HEK293 (cell line): ENCODE results near the gene PFDN1.
A peak's percentile ranks its signal among the peaks of the same experiment; 100 is the strongest.

Experiments
- CTCF ChIA-PET: fragments of 350-600 bp; formaldehyde crosslinking; extraction: SDS; loops from one replicate; lab custom pipeline; 2021; ENCODE audit warnings: antibody characterized with exemption; lab: Yijun Ruan, JAX
- POLR2A ChIA-PET: fragments of 300-600 bp; formaldehyde crosslinking; extraction: SDS; loops from one replicate; lab custom pipeline; 2020; ENCODE audit warnings: antibody characterized with exemption, inconsistent platforms; lab: Yijun Ruan, JAX
- H3K27ac ChIP-seq: fragments of 200-500 bp; sonication (Bioruptor generic); 2 replicates; pipeline ENCODE4 v1.5.1; 2014; ENCODE audit warnings: low read depth, low read length, control low read depth, inconsistent platforms; ENCODE audit errors: extremely low read depth
- H3K36me3 ChIP-seq, 2 experiments: fragments of 200-500 bp in 1 of 2; sonication (Bioruptor generic) in 1 of 2; 1 replicate in 1 of 2; 2 replicates in 1 of 2; pipeline ENCODE4 v1.5.1; 2014 to 2017; ENCODE audit warnings: inconsistent platforms in 2 of 2, low read length in 2 of 2; ENCODE audit not compliant: control insufficient read depth in 2 of 2, insufficient read depth in 1 of 2
- H3K4me1 ChIP-seq: fragments of 200-500 bp; sonication (Bioruptor generic); 2 replicates; pipeline ENCODE4 v1.5.1; 2014; ENCODE audit warnings: mild to moderate bottlenecking, low read length, inconsistent platforms; ENCODE audit not compliant: control insufficient read depth, insufficient read depth
- H3K4me3 ChIP-seq: 2 replicates; pipeline ENCODE4 v1.5.1; 2011; ENCODE audit warnings: low read depth, mild to moderate bottlenecking, control low read depth, low read length, moderate library complexity
- H3K9me3 ChIP-seq: fragments of 200-500 bp; sonication (Bioruptor generic); 2 replicates; pipeline ENCODE4 v1.5.1; 2014; ENCODE audit warnings: low read depth, low read length, inconsistent platforms; ENCODE audit not compliant: control insufficient read depth, insufficient read depth
- HOXA7 ChIP-seq: sonication (generic); formaldehyde crosslinking; IDR thresholded peaks from 2 replicates; pipeline ENCODE4 v1.8.1; 2022; ENCODE audit warnings: missing genetic modification reagents, borderline replicate concordance
- KLF1 ChIP-seq: fragments of 450-650 bp; formaldehyde crosslinking; IDR thresholded peaks from 2 replicates; pipeline ENCODE4 v1.5.1; 2016; ENCODE audit warnings: missing biosample characterization, missing genetic modification characterization
- KLF7 ChIP-seq: fragments of 450-650 bp; formaldehyde crosslinking; IDR thresholded peaks from 2 replicates; pipeline ENCODE4 v1.5.1; 2016; ENCODE audit warnings: missing biosample characterization, missing genetic modification characterization, borderline replicate concordance
- KLF8 ChIP-seq: fragments of 450-650 bp; formaldehyde crosslinking; IDR thresholded peaks from 2 replicates; pipeline ENCODE4 v1.5.1; 2016; ENCODE audit warnings: missing biosample characterization, missing genetic modification characterization
- REPIN1 ChIP-seq: fragments of 450-650 bp; formaldehyde crosslinking; IDR thresholded peaks from 2 replicates; pipeline ENCODE4 v1.5.1; 2017; ENCODE audit warnings: missing biosample characterization, missing genetic modification characterization, low read depth
- SCRT2 ChIP-seq: fragments of 450-650 bp; formaldehyde crosslinking; IDR thresholded peaks from 2 replicates; pipeline ENCODE4 v1.5.1; 2016; ENCODE audit warnings: missing biosample characterization, missing genetic modification characterization
- TSHZ1 ChIP-seq: fragments of 450-650 bp; formaldehyde crosslinking; IDR thresholded peaks from 2 replicates; pipeline ENCODE4 v1.5.1; 2016; ENCODE audit warnings: missing biosample characterization, missing genetic modification characterization, borderline replicate concordance
- ZBTB10 ChIP-seq: fragments of 450-650 bp; formaldehyde crosslinking; IDR thresholded peaks from 2 replicates; pipeline ENCODE4 v1.5.1; 2016; ENCODE audit warnings: missing biosample characterization, missing genetic modification characterization
- ZBTB20 ChIP-seq: fragments of 450-650 bp; formaldehyde crosslinking; IDR thresholded peaks from 2 replicates; pipeline ENCODE4 v1.5.1; 2016; ENCODE audit warnings: missing biosample characterization, missing genetic modification characterization
- ZBTB8A ChIP-seq: fragments of 450-650 bp; formaldehyde crosslinking; IDR thresholded peaks from 2 replicates; pipeline ENCODE4 v1.5.1; 2016; ENCODE audit warnings: missing biosample characterization, missing genetic modification characterization
- ZFHX2 ChIP-seq: fragments of 450-650 bp; formaldehyde crosslinking; conservative IDR thresholded peaks from 2 replicates; pipeline ENCODE4 v1.5.1; 2016; ENCODE audit warnings: missing biosample characterization, missing genetic modification characterization
- ZIC2 ChIP-seq: fragments of 450-650 bp; formaldehyde crosslinking; IDR thresholded peaks from 2 replicates; pipeline ENCODE4 v1.5.1; 2016; ENCODE audit warnings: missing biosample characterization, missing genetic modification characterization
- ZNF146 ChIP-seq: fragments of 450-650 bp; formaldehyde crosslinking; IDR thresholded peaks from 2 replicates; pipeline ENCODE4 v1.5.1; 2016; ENCODE audit warnings: missing biosample characterization, missing genetic modification characterization
- ZNF169 ChIP-seq: fragments of 450-650 bp; formaldehyde crosslinking; IDR thresholded peaks from 2 replicates; pipeline ENCODE4 v1.5.1; 2016; ENCODE audit warnings: missing biosample characterization, missing genetic modification characterization
- ZNF175 ChIP-seq: fragments of 450-650 bp; formaldehyde crosslinking; IDR thresholded peaks from 2 replicates; pipeline ENCODE4 v1.5.1; 2016; ENCODE audit warnings: missing biosample characterization, missing genetic modification characterization
- ZNF211 ChIP-seq: fragments of 450-650 bp; formaldehyde crosslinking; IDR thresholded peaks from 2 replicates; pipeline ENCODE4 v1.5.1; 2016; ENCODE audit warnings: low read depth, missing biosample characterization, missing genetic modification characterization
- ZNF214 ChIP-seq: fragments of 450-650 bp; formaldehyde crosslinking; IDR thresholded peaks from 2 replicates; pipeline ENCODE4 v1.5.1; 2017; ENCODE audit warnings: missing biosample characterization, mild to moderate bottlenecking, missing genetic modification characterization, borderline replicate concordance
- ZNF530 ChIP-seq: fragments of 450-650 bp; formaldehyde crosslinking; IDR thresholded peaks from 2 replicates; pipeline ENCODE4 v1.5.1; 2016; ENCODE audit warnings: low read depth, missing biosample characterization, missing genetic modification characterization
- ZNF548 ChIP-seq: fragments of 450-650 bp; formaldehyde crosslinking; IDR thresholded peaks from 2 replicates; pipeline ENCODE4 v1.5.1; 2016; ENCODE audit warnings: missing biosample characterization, missing genetic modification characterization
- ZNF558 ChIP-seq: fragments of 450-650 bp; formaldehyde crosslinking; IDR thresholded peaks from 2 replicates; pipeline ENCODE4 v1.5.1; 2016; ENCODE audit warnings: missing biosample characterization, missing genetic modification characterization
- ZNF585B ChIP-seq: fragments of 450-650 bp; formaldehyde crosslinking; IDR thresholded peaks from 2 replicates; pipeline ENCODE4 v1.5.1; 2016; ENCODE audit warnings: missing biosample characterization, missing genetic modification characterization
- ZNF621 ChIP-seq: fragments of 450-650 bp; formaldehyde crosslinking; IDR thresholded peaks from 2 replicates; pipeline ENCODE4 v1.5.1; 2017; ENCODE audit warnings: missing biosample characterization, missing genetic modification characterization
- ZNF623 ChIP-seq: fragments of 450-650 bp; formaldehyde crosslinking; IDR thresholded peaks from 2 replicates; pipeline ENCODE4 v1.5.1; 2016; ENCODE audit warnings: missing biosample characterization, missing genetic modification characterization
- ZNF624 ChIP-seq: fragments of 450-650 bp; formaldehyde crosslinking; IDR thresholded peaks from 2 replicates; pipeline ENCODE4 v1.5.1; 2017; ENCODE audit warnings: missing biosample characterization, missing genetic modification characterization
- ZNF629 ChIP-seq: fragments of 450-650 bp; formaldehyde crosslinking; IDR thresholded peaks from 2 replicates; pipeline ENCODE4 v1.5.1; 2017; ENCODE audit warnings: missing biosample characterization, missing genetic modification characterization
- ZNF707 ChIP-seq: fragments of 450-650 bp; formaldehyde crosslinking; IDR thresholded peaks from 2 replicates; pipeline ENCODE4 v1.5.1; 2016; ENCODE audit warnings: missing biosample characterization, missing genetic modification characterization
- TF ChIP-seq, protein P1 (sequence below): fragments of 450-650 bp; formaldehyde crosslinking; IDR thresholded peaks from 2 replicates; pipeline ENCODE4 v1.5.1; 2016; ENCODE audit warnings: missing biosample characterization, missing genetic modification characterization
- TF ChIP-seq, protein P2 (sequence below): fragments of 450-650 bp; formaldehyde crosslinking; IDR thresholded peaks from 2 replicates; pipeline ENCODE4 v1.5.1; 2017; ENCODE audit warnings: missing biosample characterization, missing genetic modification characterization

Gene PFDN1

DNA sequence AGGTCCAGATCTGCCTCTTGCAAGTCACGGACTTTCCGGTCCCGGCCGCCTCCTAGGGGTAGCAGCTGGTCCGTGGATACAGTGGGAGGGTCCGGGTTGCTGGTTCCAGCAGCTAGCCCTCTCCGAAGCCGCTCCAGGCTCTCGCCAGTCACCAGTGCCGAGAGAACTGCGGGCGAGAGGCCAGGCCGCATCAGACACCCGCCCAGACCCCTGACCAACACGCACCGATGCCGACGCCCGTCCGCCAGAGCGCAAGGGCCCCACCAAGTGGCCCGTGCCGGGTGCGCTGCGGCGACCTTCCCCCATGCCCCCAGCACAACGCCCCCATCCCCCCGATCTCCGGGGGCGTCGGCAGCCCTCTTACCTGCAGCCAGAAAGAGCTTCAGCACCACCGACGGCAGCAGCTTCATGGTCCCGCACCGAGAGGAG lies 43.0 kb upstream of the PFDN1 start (continued):
- TF ChIP-seq ZBTB10 (tag by site-specific recombination) (no peak), ZNF548 (tag by site-specific recombination) (no peak), ZNF175 (tag by site-specific recombination) (no peak), ZNF146 (tag by site-specific recombination) (no peak)
- TF ChIP-seq, protein P1, sequence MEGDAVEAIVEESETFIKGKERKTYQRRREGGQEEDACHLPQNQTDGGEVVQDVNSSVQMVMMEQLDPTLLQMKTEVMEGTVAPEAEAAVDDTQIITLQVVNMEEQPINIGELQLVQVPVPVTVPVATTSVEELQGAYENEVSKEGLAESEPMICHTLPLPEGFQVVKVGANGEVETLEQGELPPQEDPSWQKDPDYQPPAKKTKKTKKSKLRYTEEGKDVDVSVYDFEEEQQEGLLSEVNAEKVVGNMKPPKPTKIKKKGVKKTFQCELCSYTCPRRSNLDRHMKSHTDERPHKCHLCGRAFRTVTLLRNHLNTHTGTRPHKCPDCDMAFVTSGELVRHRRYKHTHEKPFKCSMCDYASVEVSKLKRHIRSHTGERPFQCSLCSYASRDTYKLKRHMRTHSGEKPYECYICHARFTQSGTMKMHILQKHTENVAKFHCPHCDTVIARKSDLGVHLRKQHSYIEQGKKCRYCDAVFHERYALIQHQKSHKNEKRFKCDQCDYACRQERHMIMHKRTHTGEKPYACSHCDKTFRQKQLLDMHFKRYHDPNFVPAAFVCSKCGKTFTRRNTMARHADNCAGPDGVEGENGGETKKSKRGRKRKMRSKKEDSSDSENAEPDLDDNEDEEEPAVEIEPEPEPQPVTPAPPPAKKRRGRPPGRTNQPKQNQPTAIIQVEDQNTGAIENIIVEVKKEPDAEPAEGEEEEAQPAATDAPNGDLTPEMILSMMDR (tag by site-specific recombination) = peak; percentile 92
- TF ChIP-seq, all 188 proteins: peak for 22

GRCh38 chr5:140344683-140345423 lies 42.0 kb upstream of the PFDN1 start:
- peaks cover 0 to 19% of the 10 kb centered on the region in 2 experiments; a peak in 1 of 3 replicates for H3K36me3 ChIP-seq
- H3K9me3 ChIP-seq = no peaks in the 10 kb centered on the region
- peak overlapping the region; percentile 13; the same call in 1 of the 2 replicates for H3K4me3 ChIP-seq
- no peak overlapping the region for H3K27ac ChIP-seq
- H3K4me1 ChIP-seq = no peaks in the 10 kb centered on the region
- CTCF ChIA-PET = interaction anchor here (0.5 to 17.1 kb wide), 19 partner anchors 8 to 199 kb away, joined by 3 to 660 read pairs (median 9); partner anchors contain the start of genes PFDN1 and SLC4A9
- POLR2A ChIA-PET = interaction anchor here (0.7 to 4.2 kb wide), 15 partner anchors 8 to 231 kb away, joined by 3 to 130 read pairs (median 8); partner anchors contain the start of genes CYSTM1, PFDN1 and PURA
- peak; percentile 57 for TF ChIP-seq ZBTB20 (tag by site-specific recombination)
- TF ChIP-seq ZNF169 (tag by site-specific recombination) = no peak
- TF ChIP-seq SCRT2 (tag by site-specific recombination) = peak; percentile 53; the same call in 1 of the 2 replicates
- no peak for TF ChIP-seq ZIC2 (tag by site-specific recombination)
- no peak for TF ChIP-seq ZNF211
- TF ChIP-seq ZNF707 (tag by site-specific recombination) = no peak
- peak; percentile 91 for TF ChIP-seq ZFHX2 (tag by site-specific recombination)
- TF ChIP-seq ZNF623 (tag by site-specific recombination) = no peak
- TF ChIP-seq ZNF530 (tag by site-specific recombination) = no peak
- TF ChIP-seq, protein P2, sequence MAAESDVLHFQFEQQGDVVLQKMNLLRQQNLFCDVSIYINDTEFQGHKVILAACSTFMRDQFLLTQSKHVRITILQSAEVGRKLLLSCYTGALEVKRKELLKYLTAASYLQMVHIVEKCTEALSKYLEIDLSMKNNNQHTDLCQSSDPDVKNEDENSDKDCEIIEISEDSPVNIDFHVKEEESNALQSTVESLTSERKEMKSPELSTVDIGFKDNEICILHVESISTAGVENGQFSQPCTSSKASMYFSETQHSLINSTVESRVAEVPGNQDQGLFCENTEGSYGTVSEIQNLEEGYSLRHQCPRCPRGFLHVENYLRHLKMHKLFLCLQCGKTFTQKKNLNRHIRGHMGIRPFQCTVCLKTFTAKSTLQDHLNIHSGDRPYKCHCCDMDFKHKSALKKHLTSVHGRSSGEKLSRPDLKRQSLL = no peak
- TF ChIP-seq REPIN1 (tag by site-specific recombination) = no peak
- TF ChIP-seq HOXA7 (CRISPR knock-in tag) = no peak
- no peak for TF ChIP-seq ZNF624 (tag by site-specific recombination)
- no peak for TF ChIP-seq ZNF621 (tag by site-specific recombination)
- no peak for TF ChIP-seq KLF7 (tag by site-specific recombination)
- 0 out of 2 replicates have a peak, but pooled peaks have one; percentile 19 for TF ChIP-seq ZNF629
- no peak for TF ChIP-seq ZNF558 (tag by site-specific recombination)
- peak; percentile 53; the same call in 1 of the 2 replicates for TF ChIP-seq KLF1
- TF ChIP-seq KLF8 (tag by site-specific recombination) = no peak
- no peak for TF ChIP-seq ZBTB8A (tag by site-specific recombination)
- TF ChIP-seq TSHZ1 (tag by site-specific recombination) = no peak
- no peak for TF ChIP-seq ZNF214 (tag by site-specific recombination)
- no peak for TF ChIP-seq ZNF585B (tag by site-specific recombination)
